ENCODE results near the gene DYNLT2B. TPM values are rescaled to one million over a fixed set of nuclear protein-coding genes. Genes with fewer than 3 reads are reported as not detected.
"Not testable (repeated sequence)": the region's sequence is repeated elsewhere in the genome, so short reads cannot be mapped to it uniquely, and the experiment has no call there.

DYNLT2B gene
- polyA plus RNA-seq, 1 donor from 2014 or later = 276 TPM

DNA sequence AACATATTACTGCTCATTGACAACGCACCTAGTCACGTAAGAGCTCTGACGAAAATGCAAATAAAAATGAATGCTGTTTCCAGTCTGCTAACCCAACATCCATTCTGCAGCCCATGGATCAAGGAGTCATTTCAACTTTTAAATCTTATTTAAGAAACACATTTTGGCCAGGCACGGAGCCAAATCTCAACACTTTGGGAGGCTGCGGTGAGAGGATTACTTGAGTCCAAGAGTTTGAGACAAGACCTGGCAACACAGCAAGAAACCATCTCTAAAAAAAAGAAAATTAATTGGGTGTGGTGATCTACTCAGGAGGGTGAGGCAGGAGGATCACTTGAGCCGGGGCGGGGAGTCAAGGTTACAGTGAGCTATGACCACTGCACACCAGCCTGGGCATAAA is 42.5 kb upstream of the DYNLT2B start:
- Histone ChIP-seq H4K20me1 (ENCODE audit: insufficient read depth) (no peaks in the 10 kb centered on the region), H2AFZ (ENCODE audit: low read depth, low read length) (no peak overlapping the region), H3K36me3 (ENCODE audit: insufficient read depth, low read length) (peaks cover 3% of the 10 kb centered on the region), H3K27ac (ENCODE audit: low read length) (no peak overlapping the region), H3K4me2 (ENCODE audit: low read length) (no peak overlapping the region), H3K79me2 (replicated peaks; ENCODE audit: insufficient read depth, low read length) (no peaks in the 10 kb centered on the region), H3K27me3 (ENCODE audit: insufficient read depth, low read depth, low read length) (no peaks in the 10 kb centered on the region), H3K9ac (ENCODE audit: low read length) (no peak overlapping the region), H3K9me3 (ENCODE audit: low read length) (no peaks in the 10 kb centered on the region), H3F3A (ENCODE audit: insufficient read depth, low read length, poor library complexity, severe bottlenecking) (no peaks in the 10 kb centered on the region), H3K4me3 (ENCODE audit: low read length) (no peak overlapping the region), H3K9me2 (ENCODE audit: insufficient read depth, low read length) (no peaks in the 10 kb centered on the region)
- TF ChIP-seq POLR2AphosphoS5 (IDR thresholded peaks at IDR 0.05) = no peak
- TF ChIP-seq RAD21 (conservative IDR thresholded peaks at IDR 0.05) = no peak
- TF ChIP-seq SMC3 (conservative IDR thresholded peaks at IDR 0.05; ENCODE audit: poor library complexity) = no peak

DNA sequence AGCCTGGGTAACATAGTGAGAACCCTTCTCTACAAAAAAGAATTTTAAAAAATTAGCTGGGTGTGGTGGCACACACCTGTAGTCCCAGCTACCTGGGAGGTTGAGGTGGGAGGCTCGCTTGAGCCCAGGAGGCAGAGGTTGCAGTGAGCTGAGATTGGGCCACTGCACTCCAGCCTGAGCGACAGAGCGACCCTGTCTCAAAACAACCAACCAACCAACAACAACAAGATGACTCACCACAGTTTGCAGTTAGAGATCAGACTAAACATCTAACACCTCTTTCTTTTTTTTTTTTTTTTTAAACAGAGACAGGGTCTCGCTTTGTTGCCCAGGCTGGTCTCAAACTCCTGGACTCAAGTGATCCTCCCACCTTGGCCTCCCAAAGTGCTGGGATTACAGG is 40.5 kb upstream of the DYNLT2B start:
- not testable (repeated sequence) for H3F3A ChIP-seq (ENCODE audit: insufficient read depth, low read length, poor library complexity, severe bottlenecking); H3K36me3 ChIP-seq (ENCODE audit: insufficient read depth, low read length); H3K9ac ChIP-seq (ENCODE audit: low read length); H3K27ac ChIP-seq (ENCODE audit: low read length); H3K9me3 ChIP-seq (ENCODE audit: low read length); H3K27me3 ChIP-seq (ENCODE audit: insufficient read depth, low read depth, low read length); H2AFZ ChIP-seq (ENCODE audit: low read depth, low read length); H4K20me1 ChIP-seq (ENCODE audit: insufficient read depth); H3K9me2 ChIP-seq (ENCODE audit: insufficient read depth, low read length); H3K4me3 ChIP-seq (ENCODE audit: low read length); H3K79me2 ChIP-seq (replicated peaks; ENCODE audit: insufficient read depth, low read length); H3K4me2 ChIP-seq (ENCODE audit: low read length)

DNA sequence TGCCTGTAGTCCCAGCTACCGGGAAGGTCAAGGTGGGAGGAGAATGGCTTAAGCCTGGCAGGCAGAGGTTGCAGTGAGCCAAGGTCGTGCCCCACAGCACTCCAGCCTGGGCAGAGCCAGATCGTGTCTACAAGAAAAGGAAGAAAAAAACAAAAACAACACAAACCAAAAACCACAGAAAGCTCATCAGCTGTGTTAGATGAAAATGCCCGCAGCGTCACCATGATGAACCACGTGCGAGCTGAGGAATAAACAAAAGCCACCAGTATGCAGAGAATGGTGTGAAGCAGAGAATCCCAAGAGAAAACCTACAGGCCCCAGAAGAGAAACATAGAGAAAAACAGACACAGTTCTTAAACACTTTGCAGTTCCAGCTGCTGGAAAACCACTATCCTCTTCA is 39.9 kb upstream of the DYNLT2B start:
- no peaks in the 10 kb centered on the region for H3K9me3 ChIP-seq (ENCODE audit: low read length)
- H3K9ac ChIP-seq (ENCODE audit: low read length) = no peak overlapping the region
- no peak overlapping the region for H2AFZ ChIP-seq (ENCODE audit: low read depth, low read length)
- H3K27me3 ChIP-seq (ENCODE audit: insufficient read depth, low read depth, low read length) = no peaks in the 10 kb centered on the region
- TF ChIP-seq SMC3 (conservative IDR thresholded peaks at IDR 0.05; ENCODE audit: poor library complexity) = no peak
- no peaks in the 10 kb centered on the region for H3K9me2 ChIP-seq (ENCODE audit: insufficient read depth, low read length)
- H3F3A ChIP-seq (ENCODE audit: insufficient read depth, low read length, poor library complexity, severe bottlenecking) = no peaks in the 10 kb centered on the region
- H3K79me2 ChIP-seq (replicated peaks; ENCODE audit: insufficient read depth, low read length) = no peaks in the 10 kb centered on the region
- H3K4me2 ChIP-seq (ENCODE audit: low read length) = no peak overlapping the region
- H3K4me3 ChIP-seq (ENCODE audit: low read length) = no peak overlapping the region
- no peak overlapping the region for H3K27ac ChIP-seq (ENCODE audit: low read length)
- no peaks in the 10 kb centered on the region for H4K20me1 ChIP-seq (ENCODE audit: insufficient read depth)
- H3K36me3 ChIP-seq (ENCODE audit: insufficient read depth, low read length) = peaks cover 3% of the 10 kb centered on the region

DNA sequence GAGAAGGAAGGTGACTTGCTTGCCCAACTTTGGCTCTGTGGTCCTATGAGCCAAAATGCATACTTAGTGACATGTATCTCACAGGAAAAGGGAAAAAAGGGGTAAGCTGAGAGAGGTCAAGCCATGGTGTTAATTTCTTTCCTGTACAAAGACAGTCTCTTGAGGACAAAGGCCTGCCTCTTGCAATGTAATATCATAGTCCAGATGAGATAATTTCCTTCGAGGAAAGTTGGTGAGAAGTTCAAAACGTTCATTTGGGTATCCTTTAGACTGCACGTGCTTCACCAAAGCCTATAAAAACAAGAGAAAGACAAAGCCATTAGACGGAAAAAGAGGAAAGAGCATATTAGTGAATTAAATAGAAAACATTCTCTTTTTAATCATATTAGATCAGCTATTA is 38.5 kb upstream of the DYNLT2B start:
- Histone ChIP-seq H3K79me2 (replicated peaks; ENCODE audit: insufficient read depth, low read length) (no peaks in the 10 kb centered on the region), H3K4me2 (ENCODE audit: low read length) (no peak overlapping the region), H3K27me3 (ENCODE audit: insufficient read depth, low read depth, low read length) (no peaks in the 10 kb centered on the region), H2AFZ (ENCODE audit: low read depth, low read length) (no peak overlapping the region), H3K27ac (ENCODE audit: low read length) (no peak overlapping the region), H3K9me2 (ENCODE audit: insufficient read depth, low read length) (no peaks in the 10 kb centered on the region), H4K20me1 (ENCODE audit: insufficient read depth) (no peaks in the 10 kb centered on the region), H3K36me3 (ENCODE audit: insufficient read depth, low read length) (peaks cover 3% of the 10 kb centered on the region), H3K4me3 (ENCODE audit: low read length) (no peak overlapping the region), H3F3A (ENCODE audit: insufficient read depth, low read length, poor library complexity, severe bottlenecking) (no peaks in the 10 kb centered on the region), H3K9me3 (ENCODE audit: low read length) (no peaks in the 10 kb centered on the region), H3K9ac (ENCODE audit: low read length) (no peak overlapping the region)
- TF ChIP-seq TAF1 (IDR thresholded peaks at IDR 0.05; ENCODE audit: low read depth) (no peak), EP300 (conservative IDR thresholded peaks at IDR 0.05; ENCODE audit: poor library complexity, severe bottlenecking) (no peak), EZH2 (IDR thresholded peaks at IDR 0.05; ENCODE audit: borderline replicate concordance, insufficient read depth, low read length, poor library complexity, severe bottlenecking) (no peak), SMC3 (conservative IDR thresholded peaks at IDR 0.05; ENCODE audit: poor library complexity) (no peak), MXI1 (conservative IDR thresholded peaks at IDR 0.05; ENCODE audit: poor library complexity, severe bottlenecking) (no peak)
- TF ChIP-seq, protein P1, sequence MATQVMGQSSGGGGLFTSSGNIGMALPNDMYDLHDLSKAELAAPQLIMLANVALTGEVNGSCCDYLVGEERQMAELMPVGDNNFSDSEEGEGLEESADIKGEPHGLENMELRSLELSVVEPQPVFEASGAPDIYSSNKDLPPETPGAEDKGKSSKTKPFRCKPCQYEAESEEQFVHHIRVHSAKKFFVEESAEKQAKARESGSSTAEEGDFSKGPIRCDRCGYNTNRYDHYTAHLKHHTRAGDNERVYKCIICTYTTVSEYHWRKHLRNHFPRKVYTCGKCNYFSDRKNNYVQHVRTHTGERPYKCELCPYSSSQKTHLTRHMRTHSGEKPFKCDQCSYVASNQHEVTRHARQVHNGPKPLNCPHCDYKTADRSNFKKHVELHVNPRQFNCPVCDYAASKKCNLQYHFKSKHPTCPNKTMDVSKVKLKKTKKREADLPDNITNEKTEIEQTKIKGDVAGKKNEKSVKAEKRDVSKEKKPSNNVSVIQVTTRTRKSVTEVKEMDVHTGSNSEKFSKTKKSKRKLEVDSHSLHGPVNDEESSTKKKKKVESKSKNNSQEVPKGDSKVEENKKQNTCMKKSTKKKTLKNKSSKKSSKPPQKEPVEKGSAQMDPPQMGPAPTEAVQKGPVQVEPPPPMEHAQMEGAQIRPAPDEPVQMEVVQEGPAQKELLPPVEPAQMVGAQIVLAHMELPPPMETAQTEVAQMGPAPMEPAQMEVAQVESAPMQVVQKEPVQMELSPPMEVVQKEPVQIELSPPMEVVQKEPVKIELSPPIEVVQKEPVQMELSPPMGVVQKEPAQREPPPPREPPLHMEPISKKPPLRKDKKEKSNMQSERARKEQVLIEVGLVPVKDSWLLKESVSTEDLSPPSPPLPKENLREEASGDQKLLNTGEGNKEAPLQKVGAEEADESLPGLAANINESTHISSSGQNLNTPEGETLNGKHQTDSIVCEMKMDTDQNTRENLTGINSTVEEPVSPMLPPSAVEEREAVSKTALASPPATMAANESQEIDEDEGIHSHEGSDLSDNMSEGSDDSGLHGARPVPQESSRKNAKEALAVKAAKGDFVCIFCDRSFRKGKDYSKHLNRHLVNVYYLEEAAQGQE (IDR thresholded peaks at IDR 0.05; ENCODE audit: borderline replicate concordance) = no peak
